AG09319 (cell line): ENCODE results near the gene TDRD5.

Experiments
- DNase-seq: peaks from one replicate; pipeline ENCODE4 v3.0.0-alpha.2; 2010; ENCODE audit warnings: low read depth; ENCODE audit errors: extremely low read depth
- TF ChIP-seq, protein P1 (sequence below): IDR thresholded peaks from 2 replicates; pipeline ENCODE4 v1.5.1; 2011; ENCODE audit warnings: low read depth, mild to moderate bottlenecking, inconsistent platforms, low read length, moderate library complexity

The TDRD5 gene

GRCh38 chr1:179591592-179592580 is at the start of gene TDRD5:
Gene TDRD5 (plus strand): TSS chr1:179591832. CDS start chr1:179592616, 784 bp downstream.
- DNase-seq: no peak
- TF ChIP-seq, protein P1, sequence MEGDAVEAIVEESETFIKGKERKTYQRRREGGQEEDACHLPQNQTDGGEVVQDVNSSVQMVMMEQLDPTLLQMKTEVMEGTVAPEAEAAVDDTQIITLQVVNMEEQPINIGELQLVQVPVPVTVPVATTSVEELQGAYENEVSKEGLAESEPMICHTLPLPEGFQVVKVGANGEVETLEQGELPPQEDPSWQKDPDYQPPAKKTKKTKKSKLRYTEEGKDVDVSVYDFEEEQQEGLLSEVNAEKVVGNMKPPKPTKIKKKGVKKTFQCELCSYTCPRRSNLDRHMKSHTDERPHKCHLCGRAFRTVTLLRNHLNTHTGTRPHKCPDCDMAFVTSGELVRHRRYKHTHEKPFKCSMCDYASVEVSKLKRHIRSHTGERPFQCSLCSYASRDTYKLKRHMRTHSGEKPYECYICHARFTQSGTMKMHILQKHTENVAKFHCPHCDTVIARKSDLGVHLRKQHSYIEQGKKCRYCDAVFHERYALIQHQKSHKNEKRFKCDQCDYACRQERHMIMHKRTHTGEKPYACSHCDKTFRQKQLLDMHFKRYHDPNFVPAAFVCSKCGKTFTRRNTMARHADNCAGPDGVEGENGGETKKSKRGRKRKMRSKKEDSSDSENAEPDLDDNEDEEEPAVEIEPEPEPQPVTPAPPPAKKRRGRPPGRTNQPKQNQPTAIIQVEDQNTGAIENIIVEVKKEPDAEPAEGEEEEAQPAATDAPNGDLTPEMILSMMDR: no peak

GRCh38 chr1:179545321-179545720 is 46.3 kb upstream of the TDRD5 start:
- DNase-seq: no peak
- TF ChIP-seq, protein P1: no peak

DNA sequence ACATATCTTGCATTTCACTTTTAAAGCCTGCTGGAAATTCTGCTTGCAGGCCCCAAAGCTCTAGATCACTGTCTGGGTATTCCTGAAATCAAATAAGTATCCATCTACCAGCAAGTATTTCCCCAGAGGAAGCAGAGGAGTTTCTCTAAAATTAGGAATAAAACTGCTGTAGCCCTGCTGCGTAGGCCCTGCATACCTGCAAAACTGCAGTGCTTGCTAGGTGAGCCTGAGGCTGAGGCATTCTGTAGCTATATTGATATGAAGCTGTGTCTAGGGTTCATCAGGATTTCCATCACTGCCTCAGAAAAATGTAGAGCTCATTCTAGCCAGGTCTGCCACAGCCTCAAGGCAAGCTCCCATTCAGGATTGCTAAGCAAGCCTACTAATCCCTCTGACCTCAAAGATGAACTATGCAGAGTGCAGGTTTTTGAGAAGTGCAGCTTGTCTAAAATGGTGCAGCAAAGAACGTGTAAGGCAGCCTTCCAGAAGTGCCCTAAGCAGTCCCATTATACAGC is 44.6 kb upstream of the TDRD5 start:
- TF ChIP-seq, protein P1: no peak
- no peak for DNase-seq

DNA sequence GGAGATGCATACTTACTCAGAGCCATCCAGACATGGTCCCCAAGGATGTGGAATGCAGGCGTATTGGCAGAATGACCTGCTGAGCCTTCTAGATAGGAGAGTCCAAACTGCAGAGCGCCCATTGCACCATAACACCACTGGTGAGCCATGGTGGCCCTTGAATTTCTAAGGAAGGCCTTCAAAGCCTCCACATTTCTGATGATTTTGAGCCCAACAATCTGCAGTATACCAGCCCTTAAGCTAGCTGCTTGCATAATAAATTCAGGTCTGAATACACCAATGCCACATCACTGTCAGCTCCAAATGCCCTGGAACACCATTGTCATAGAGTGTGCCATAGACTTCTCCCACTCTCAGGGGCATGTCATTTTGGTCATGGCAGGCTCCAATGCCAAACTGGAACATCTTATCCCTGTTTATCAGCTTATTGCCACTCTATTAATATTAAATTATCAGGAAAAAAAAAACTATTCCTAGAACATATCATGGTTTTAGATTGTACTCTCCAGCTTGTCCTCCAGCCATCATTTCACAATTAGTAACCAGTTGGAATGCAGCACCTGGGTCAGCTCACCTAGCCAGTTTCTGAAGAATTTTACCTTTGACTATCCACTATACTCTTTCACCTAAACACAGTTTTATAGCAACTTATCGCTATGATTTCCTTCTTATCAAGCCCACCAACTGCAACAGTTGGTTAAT is 42.8 kb upstream of the TDRD5 start:
- DNase-seq: no peak
- TF ChIP-seq, protein P1: no peak

DNA sequence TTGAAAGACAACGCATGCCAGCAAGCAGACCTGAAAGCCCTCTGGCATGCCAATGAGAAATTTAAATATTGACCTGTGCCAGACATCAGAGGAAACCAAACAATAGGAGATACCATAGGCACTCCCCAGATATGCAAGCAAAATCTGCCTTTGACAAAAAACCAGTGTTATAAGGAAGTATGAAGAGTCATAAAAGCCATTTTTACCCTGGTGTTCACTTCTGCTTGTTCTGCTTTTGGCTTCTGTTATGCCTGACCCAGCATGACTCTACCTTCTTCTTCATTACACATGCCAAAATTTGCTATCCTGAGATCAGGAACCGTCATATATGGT is 42.3 kb upstream of the TDRD5 start:
- no peak for DNase-seq
- TF ChIP-seq, protein P1: no peak

GRCh38 chr1:179550746-179551682 is 40.6 kb upstream of the TDRD5 start:
- TF ChIP-seq, protein P1: no peak
- DNase-seq: no peak
